ENCODE data around the gene SDE2. TPM values are rescaled to one million over a fixed set of nuclear protein-coding genes. Genes with fewer than 3 reads are reported as not detected.
"Not testable (repeated sequence)": the region's sequence is repeated elsewhere in the genome, so short reads cannot be mapped to it uniquely, and the experiment has no call there.

SDE2 gene
- total RNA-seq, 2 donors from 2014 or later = 17.9 to 18.0 TPM

DNA sequence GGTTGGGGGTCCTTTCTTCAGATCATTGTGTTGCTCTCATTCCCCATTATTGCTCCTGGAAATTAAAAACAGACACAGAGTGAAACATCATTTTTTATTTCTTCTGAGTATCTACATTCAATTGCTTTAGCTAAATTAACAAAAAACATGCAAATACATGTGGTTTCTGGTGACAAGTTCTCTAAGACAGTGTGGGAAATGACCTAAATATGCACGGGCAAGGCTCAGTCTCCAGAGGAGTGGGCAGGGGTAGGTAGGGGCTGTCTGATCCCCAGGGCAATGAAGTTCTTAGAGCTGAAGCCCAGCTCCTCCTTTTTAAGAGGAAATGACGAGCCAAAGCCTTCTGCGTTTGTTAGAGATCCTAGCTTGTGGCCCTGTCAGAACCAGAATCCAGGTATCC lies 62.6 kb downstream of the SDE2 start:
- peak; percentile 11 for DNase-seq (ENCODE audit: low spot score)
- intact Hi-C loops (cut with DNase I) = no loop called here

DNA sequence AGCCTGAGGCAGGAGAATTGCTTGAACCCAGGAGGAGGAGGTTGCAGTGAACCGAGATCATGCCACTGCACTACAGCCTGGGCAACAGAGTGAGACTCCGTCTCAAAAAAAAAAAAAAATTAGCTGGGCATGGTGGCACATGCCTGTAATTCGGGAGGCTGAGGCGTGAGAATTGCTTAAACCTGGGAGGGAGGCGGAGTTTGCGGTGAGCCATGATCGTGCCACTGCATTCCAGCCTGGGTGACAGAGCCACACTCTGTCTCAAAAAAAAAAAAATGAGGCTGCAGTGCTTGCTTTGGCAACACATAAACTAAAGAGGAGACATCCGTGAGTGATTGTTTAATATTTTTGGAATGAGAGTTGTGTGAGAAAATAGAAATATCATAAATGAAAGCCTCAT lies 63.1 kb downstream of the SDE2 start:
- DNase-seq (ENCODE audit: low spot score); intact Hi-C loops (cut with DNase I): not testable (repeated sequence)

DNA sequence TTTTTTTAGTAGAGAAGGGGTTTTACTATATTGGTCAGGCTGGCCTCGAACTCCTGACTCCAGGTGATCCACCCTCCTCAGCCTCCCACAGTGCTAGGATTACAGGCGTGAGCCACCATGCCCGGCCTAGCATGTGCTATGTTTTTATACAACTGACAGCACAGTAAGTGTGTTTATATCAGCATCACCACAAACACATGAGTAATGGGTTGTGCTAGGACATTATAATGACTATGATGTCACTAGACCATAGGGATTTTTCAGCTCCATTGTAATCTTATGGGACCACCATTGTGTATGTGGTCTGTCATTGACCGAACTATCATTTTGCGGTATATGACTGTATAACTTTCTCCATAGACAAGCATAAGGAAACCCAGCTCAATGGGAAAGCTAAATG lies 64.4 kb downstream of the SDE2 start:
- intact Hi-C loops (cut with DNase I) = loop anchor here in 1 of 2 donors (5.0 kb wide), 1 partner anchor 448 kb away; no protein-coding TSS in a partner anchor
- no peak for DNase-seq (ENCODE audit: low spot score)

DNA sequence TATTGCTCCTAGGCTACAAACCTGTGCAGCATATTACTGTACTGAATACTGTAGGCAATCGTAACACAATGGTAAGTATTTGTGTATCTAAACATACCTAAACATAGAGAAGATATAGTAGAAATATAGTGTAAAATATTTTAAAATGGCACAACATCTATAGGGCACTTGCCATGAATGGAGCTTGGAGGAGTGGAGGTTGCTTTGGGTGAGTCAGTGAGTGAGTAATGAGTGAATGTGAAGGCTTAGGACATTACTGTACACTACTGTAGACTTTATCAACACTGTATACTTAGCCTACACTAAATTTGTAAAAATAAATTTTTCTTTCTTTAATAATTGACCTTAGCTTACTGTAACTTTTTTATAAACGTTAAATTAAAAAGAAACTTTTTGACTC lies 66.1 kb downstream of the SDE2 start:
- intact Hi-C loops (cut with DNase I) = loop anchor here in 1 of 2 donors (5.0 kb wide), 1 partner anchor 449 kb away; no protein-coding TSS in a partner anchor

More for the DNA sequence above, 66.1 kb downstream of the SDE2 start:
- DNase-seq (ENCODE audit: low spot score) = no peak

Other genes starting within 250 kb of the SDE2 start
- 100 to 1,000 TPM; 167 to 207 TPM for gene SRP9, start 221.5 kb downstream of the SDE2 start, total RNA-seq
- gene EPHX1, start 189.2 kb downstream of the SDE2 start, total RNA-seq = 100 to 1,000 TPM in 1 of 2 donors, 10 to 100 TPM in 1; 58.9 to 113 TPM
- 10 to 100 TPM; 58.7 to 65.0 TPM for gene TMEM63A, start 117.0 kb downstream of the SDE2 start, total RNA-seq
- under 1 TPM; 0.28 to 0.38 TPM for gene LEFTY1, start 110.2 kb downstream of the SDE2 start, total RNA-seq
- gene PYCR2, start 75.1 kb downstream of the SDE2 start, total RNA-seq = 10 to 100 TPM; 41.7 to 45.9 TPM
- gene LEFTY2, start 58.1 kb downstream of the SDE2 start, total RNA-seq = 1 to 10 TPM; 3.4 to 4.2 TPM
- 100 to 1,000 TPM; 303 to 370 TPM for gene H3-3A, start 63.4 kb upstream of the SDE2 start, total RNA-seq
- 10 to 100 TPM; 44.0 to 48.2 TPM for gene ACBD3, start 187.4 kb upstream of the SDE2 start, total RNA-seq
- gene MIXL1, start 224.3 kb upstream of the SDE2 start, total RNA-seq = not detected